Hepatic stellate cell (primary cell): ENCODE data around the gene PKNOX2.
A peak's percentile ranks its signal among the peaks of the same experiment; 100 is the strongest.

Experiments used
- DNase-seq: peaks from one replicate; pipeline ENCODE4 v3.0.0; 2011; ENCODE audit warnings: low spot score

The PKNOX2 gene

DNA sequence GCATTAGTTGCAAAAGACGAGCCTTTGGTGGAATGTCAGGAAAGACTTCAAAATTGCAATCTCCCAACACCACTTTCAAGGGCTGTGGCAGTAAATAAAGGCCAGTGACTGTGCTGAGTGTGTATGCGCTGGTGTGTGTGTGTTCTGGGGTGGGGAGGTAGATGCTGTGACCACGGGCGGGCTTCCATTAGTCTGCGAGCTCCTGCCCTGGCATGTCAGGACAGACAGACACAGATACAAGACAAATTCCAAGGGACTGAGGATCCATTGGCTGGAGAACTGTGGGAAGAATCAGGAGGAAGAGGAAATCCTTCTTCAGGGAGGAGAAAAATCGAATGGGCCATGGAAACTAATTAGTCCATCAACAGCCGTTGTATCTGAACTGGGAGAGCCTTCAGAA, 248.0 kb downstream of the PKNOX2 start:
- DNase-seq: no peak

DNA sequence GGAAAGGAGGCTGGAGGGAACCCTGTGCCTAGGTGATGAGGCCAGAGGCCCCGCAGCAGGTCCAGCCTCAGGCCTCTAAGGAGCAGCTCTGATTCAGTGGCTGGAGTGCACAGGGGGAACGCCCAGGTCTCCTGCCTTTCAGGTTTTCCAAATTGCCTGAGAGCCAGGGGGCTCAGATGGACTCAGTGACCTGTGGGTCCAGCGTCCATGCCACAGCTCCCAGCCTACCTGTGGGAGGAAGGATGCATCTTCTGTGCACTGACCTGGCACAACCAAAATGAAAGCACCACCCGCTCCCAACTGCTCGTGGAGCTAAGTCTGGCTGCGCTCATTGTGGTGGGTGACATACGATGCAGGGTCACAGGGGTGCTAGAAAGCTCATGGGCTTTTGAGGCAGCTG, 248.7 kb downstream of the PKNOX2 start:
- no peak for DNase-seq

DNA sequence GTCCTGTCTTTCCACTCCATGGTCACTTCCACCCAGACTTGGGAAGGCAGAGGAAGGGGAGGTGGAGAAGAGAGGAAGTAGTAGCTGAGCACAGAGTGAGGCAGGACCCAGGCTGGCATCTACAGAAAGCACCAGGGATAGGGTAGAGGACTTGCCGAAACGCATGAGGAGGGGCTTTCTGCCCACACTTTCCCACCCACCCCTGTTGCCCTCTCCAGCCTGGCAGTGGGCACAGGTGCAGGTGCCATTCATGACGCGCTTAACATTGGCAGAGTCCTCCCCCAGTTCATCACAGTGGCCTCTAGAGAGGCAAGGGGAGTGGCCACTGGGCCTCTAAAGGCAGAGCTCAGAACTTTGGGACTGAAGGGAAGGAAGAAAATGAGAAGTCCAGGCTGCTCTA, 249.6 kb downstream of the PKNOX2 start:
- DNase-seq: no peak

DNA sequence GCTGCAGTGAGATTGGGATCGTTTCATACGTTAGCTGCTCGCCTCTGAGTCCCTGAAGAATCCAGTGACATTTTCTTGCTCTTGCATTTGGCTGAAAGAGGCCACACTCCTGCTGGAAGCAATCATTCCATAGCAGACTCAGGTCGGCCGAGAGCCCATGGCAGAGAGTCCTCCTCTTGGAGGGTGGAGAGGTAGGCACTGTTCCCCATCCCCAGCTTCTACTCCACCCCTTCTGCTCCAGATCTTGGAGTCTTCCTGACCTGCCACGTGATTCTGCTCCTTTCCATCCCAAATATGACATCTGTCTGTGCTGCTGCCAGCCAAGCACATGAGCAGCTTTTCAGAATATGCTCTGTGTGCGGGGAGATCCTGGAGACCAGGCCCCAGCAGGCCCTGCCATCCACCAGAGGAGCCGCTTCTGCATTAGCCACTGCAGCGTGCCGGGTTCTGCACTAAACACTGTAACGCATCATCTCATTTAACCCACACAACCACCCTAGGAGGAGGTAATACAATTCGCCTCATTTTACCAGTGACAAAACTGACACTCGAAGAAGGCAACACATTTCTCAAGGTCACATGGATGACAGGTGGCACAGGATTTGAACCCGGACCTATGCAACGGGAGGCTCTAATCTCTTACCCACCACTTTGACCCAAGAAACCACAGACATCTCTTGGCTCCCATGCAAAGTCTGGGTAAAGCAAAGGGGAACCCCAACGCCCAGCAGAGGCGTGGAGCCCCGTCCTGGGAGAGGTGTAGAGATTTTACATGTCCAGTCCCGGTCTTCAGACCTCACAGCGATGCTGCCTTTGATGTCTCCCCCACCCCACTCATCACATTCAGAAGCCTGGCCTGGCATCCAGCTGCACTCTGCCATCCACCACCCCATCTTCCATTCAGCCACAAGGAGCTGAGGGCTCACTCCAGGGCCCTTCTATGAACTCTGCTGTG, 252.7 kb downstream of the PKNOX2 start:
- no peak for DNase-seq

DNA sequence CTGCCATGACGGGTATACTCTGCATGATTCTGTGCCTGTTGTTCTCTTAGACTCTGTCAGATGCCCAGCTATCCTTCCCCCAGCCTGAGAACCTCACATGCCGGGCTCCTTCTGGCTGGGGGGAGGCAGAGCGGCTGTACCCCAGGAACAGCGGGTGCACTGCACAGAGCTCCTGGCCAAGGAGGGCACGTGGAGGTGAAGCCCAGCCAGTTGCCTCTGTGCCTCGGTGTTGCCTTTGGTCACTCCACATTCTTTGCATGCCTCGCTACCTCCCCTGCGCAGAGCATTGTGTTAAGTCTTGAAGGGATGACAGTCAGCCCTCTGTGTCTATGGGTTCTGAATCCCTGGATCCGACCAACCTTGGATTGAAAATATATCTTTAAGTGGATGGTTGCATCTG, 253.8 kb downstream of the PKNOX2 start:
- no peak for DNase-seq

DNA sequence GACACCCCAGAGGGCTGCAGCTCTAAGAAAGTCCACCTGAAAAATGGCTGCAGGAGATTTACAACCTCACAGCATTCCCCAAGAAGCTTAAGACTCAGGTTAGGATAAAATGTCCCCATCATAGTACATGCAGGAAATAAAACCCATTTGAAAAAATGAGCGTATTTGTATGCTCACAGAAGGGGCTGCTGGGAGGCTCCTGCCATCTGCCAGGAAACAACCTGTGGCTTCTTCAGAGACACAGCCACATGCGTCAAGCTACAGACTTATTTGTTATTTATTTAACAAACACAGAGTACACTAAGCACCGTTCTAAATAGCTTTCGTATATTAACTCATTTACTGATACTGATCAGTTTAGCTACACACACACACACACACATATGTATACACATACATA, 258.1 kb downstream of the PKNOX2 start:
- DNase-seq: no peak

DNA sequence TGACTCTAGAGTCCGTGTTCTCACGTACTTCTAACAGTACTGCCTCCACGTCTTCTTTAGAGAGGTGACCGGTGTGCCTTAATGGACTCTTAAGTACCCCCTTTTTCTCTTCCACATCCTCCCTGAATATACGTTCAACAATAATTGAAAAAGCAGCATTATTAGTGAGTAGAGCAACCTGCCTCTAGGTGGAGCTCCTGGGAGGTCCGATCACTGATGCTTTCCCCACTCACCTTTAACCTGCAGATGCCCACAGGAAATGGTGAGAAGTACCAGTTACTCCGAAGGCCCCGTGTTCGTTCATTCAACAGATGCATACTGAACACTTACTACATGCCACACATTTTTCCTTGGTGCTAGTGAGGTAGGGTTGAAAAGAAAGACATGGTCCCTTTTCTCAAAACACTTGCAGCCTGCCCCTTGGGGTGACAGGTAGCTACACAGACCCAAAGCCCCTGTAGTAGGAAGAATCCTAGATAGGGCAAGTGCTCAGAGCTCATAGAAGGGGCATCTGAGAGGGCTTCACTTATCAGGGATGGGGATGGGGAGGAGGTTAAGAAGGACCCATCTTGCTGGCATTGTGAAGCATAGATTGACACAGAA, 258.8 kb downstream of the PKNOX2 start:
- no peak for DNase-seq

DNA sequence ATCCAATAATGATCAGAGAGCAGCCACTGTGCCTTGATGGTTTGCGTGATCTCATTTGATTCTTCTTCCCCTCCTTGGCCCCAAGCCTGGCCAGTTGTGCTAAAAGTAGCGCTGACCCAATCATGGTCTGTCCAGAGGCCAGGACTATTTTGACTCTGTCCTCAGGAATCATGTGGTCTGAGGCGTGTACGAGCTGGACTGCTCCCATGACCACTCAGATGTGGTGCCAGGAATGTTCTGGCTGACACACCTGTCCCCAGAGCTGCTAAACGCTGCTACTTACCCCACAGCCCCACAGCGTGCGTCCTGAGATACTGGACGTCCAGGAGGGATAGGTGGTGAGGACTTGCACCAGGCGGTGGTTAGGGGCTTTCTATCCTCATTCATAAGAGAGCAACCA, 261.1 kb downstream of the PKNOX2 start:
- DNase-seq: no peak

DNA sequence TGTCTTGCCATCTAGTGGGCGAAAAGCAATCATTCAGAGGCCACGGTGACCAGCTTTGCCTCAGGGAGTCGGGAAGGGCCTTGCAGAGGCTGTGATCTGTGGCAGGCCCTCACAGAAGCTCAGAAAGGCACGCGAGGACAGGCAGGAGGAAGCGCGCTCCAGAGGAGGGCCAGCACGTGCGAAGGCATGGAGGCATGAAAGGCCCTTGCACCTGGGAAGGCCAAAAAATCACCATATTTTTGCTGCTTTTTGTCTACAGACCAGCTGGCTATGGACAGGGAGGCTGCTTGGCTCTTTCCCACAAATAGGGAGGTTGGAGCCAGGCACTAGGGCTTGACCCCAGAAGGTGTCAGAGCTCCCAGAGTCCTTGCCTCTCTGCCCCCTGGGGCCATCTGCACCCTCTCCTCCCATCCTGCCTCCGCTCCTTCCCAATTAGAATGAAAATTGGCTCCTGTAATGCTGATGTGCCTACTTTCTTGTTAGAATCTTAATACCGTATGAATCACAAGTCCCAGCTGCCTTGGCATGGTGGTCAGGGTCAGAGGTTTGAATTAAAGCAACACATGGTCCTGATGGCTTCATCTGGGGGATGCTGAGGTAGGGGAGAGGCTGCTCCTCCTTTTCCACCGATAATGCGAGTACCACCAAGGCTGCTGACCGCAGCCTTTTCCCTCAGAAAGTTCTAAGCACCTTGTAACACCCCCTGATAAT, 262.4 kb downstream of the PKNOX2 start:
- DNase-seq: no peak

DNA sequence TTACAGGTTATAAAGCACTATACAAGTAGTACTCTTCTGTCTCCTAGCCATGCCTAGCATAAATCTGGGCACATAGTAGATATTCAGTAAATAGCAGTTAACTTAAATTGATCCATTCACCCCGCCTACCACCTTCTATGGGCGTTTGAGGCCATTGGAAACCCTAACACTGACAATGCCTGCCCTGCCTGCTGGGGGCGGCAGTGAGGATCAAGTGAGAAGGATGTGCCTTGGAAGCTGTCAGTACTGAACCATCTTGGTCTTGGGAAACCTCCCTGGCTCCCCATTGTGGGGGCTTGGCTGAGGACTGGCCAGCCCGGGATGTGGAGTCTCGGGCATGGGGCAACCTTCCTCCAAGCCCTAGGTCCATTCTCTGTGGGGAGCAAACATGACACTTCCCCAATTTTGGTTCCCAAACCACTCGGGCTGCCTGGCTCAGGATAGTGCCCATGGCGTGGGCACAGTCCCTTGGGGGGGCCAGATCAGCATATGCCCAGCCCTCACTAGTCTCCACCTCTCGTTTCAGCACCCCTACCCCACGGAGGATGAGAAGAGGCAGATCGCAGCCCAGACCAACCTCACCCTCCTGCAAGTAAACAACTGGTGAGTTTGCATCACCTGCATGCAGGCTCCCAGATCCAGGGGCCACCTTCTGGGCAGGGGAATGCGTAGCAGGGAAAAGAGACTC, 264.1 kb downstream of the PKNOX2 start:
- DNase-seq: no peak

DNA sequence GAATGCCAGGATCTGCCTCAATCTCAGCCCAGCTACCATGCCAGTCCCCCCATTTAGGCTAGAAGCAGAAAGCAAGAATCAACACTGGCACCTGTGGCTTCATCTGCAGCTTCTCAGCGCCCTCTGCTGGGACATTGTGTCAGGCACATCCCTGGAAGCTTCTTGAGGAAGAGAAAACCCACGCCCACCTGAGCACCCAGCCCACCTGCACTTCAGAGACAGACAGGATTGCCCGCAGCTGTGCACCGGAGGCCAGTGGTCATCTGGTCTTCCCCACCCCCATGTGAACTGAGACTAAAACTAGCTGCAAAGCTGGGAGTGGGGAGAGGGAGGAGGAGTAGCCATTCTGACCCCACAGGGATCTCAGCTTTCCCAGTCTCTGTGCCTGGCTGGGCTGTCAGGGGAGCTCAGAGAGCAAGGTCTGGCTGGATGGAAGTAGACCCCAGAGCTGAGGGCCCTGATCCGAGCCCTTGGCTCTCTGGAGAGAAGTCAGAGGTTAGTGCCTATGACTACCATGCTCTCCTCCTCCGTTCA, 264.7 kb downstream of the PKNOX2 start:
- DNase-seq: peak; percentile 66

DNA sequence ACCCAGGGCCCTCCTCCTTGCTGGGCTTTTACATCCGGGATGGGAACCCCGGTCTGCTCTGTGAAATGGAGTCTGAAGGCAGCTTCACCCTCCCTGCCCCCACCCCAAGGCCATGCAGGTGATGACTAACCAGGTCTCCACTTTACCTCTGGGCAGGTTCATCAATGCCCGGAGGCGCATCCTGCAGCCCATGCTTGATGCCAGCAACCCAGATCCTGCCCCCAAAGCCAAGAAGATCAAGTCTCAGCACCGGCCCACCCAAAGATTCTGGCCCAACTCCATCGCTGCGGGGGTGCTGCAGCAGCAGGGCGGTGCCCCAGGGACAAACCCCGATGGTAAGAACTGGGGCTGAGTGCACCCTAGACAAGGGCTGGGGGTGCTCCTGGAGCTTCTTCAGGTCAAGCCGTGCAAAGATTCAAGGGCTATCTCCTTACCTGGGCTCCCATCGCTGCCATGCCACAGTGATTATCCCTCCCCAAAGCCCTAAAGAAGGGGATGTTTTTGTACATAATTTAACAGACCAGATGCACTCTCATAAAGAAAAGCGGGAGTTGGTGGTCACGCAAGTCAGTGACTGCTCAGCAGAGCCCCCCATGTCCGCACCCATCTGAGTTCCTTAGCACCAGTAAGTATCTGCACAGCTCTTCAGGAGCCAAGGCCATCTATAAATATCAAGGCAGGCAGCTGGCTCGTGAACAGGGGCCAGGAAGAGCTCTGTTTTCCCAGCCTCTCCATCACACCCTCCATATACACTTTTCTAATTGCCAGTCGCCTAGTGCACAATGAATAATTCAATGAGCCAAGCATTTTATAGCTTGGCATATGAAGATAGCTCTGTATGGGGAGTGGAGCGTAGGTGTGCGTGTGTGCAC, 265.5 kb downstream of the PKNOX2 start:
- DNase-seq: no peak

DNA sequence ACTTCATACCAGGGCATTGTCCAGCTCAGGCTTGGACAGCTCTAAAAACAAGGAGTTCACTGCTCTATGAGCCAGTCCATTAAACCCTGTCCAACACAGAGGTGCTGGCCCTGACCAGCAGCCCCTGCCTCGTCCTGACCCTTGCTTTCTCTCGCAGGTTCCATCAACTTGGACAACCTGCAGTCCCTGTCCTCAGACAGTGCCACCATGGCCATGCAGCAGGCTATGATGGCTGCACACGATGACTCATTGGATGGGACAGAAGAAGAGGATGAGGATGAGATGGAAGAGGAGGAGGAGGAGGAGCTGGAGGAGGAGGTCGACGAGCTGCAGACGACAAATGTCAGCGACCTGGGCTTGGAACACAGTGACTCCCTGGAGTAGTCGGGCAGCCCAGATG, 266.5 kb downstream of the PKNOX2 start:
- no peak for DNase-seq

DNA sequence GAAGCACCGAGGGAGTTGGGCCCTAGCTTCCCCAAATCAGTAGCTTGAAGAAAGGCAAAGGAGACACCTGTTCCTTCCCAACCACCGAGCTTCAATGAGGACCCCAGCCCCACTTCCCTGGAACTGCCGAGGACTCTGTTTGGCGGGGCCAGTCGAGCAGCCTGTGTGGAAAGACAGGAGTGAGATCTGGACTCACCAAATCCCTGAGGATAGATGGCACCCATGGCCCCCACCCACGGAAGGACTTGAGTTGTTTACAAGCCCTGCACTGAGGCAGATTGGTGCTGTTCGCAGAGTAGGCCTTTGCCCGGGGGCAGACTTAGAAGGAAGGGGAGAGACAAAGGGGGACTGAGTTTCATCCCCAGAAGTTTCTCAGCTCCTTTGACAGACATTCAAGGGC, 266.9 kb downstream of the PKNOX2 start:
- no peak for DNase-seq

DNA sequence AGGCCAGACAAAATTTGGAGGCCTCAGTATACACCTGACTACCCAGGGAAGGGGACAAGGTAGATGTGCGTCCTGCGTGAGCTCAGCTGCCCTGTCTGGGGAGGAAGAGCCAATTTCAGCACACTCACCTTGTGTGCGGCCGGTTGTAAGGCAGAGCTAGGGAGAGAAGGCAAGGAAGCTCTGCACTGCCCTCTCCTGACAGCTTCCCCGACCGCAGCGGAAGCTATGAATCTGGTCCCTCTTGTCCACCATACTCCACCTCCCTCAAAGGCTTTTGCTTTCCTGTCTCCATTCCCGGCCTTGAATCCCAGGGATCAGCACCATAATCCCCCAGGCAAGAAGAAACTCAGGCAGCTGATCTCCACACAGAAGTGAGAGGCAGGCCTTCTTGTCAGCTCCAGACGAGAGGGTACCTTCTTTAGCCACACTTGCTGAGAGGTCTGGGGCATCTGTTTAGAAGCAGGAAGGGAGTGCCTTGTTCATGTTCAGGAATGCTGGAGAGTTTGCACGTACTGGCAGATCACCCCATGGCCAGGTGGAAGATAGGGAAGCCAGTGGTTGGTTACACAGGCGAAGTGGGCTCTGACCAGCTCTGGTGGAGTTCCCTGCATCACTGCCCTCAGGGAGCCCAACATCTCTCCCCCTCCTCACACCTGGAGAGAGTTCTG, 269.0 kb downstream of the PKNOX2 start:
- DNase-seq: peak; percentile 83

DNA sequence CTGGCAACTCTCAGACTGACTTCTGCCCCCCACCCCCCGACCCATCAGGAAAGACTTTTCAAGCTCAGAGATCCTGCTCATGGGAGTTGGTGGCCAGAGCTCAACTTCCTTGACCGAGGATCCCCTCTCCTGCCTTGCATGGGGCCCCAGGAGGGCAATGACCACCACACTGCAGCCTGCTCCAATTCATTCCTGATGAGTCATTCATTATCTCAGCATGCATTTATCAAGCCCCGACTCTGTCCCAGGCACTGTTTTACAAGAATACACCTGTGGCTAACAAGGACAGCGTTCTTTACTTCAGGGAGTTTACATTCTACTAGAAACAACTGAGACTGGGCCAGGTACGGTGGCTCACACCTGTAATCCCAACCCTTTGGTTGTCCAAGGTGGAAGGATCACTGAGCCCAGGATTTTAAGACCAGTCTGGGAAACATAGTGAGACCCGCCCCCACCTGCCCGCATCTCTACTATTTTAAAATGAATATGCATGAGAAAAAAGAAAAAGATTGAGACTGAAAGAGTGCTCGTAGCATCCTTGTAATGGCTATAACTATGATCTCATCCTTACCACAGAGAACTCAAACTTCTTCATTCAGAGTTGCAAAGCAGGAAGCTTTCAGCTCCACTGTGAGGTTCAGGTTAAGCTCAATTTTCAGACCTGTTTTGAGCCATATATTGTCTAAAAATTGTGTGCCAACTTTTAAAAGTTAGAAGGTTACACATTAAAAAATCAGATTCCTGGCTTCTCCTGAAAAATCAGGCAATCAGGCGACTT, 271.1 kb downstream of the PKNOX2 start:
- no peak for DNase-seq

DNA sequence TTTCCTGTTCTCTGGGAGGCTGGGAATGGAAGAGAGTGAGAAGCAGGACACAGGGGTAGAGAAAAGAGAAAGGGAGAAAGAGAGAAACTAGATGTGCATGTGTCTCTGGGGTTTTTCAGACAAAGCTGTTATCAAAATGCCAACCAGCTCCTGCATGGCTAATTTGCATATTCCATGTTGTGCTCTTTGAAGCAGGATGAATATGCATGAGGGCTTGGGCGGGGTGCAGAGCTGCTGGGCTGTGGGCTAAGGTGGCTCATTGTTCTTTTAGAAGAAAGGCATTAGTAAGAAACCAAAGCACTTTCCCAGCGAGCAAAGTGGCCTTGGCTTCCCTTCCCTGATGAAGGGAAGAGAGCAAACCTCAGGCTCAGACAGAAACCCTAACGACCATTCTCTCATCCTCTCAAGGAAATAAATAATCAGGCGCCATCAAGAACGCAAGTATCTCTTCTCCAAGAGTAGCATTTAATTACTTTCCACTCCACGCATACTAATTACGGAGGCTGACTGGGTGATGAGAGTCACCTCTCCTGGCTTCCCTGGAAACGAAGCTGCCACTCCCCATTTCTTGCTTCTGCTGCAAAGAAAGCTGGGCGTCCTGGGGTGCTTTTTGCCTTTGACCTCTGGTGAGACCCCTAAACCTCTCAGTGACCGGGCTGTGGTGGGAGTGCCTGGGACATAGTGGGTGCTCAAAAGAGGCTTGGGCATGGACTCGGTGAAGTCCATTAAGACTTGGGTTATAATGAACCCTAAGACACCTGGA, 277.3 kb downstream of the PKNOX2 start:
- no peak for DNase-seq

DNA sequence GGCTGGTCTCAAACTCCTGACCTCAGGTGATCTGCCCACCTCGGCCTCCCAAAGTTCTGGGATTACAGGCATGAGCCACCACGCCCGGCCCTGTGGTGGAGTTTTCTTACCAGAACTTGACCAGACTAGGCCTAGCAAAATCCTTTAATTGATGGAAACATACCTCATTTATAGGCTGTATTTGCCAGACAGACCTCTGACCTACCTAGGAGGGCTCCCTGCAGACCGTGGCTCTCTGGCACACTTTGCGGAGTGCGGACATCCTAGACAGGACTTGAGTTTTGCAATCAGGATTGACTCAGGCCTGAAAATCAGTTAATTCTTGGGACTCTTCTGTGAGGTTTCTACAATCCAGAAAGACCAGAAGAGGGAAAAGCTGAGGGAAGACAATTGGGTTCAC, 278.4 kb downstream of the PKNOX2 start:
- no peak for DNase-seq

DNA sequence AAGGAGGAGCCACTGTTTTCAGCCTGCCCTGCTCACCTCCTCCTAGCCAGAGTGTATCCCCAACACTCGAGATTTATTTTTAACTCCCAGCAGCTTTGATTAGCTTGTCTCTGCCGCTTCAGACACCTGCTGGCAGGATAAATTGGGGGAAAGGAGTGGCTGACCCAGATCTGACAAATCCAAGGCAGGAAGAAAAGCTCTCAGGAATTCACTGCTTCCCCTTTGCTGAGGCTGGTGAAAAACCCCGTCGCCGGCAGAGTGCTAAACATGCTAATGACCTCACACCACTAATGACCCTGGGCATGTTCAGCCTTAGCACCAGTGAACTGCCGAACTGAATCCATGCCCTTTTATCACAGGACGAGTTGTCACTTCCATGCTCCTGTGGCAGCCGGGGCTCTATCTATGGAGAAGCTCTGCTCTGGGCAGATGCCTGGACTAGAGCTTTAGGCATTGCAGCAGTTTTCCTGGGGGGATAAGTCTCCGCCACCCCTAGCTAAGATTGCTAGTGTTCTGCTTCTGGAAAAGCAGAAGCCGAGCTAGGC, 279.3 kb downstream of the PKNOX2 start:
- no peak for DNase-seq
